ENCODE data around the gene CDK11B. TPM values are rescaled to one million over a fixed set of nuclear protein-coding genes. Genes with fewer than 3 reads are reported as not detected.

CDK11B gene
- total RNA-seq, 1 donor from 2014 or later: 24.3 TPM

GRCh38 chr1:1591452-1591851, 67.4 kb downstream of the CDK11B start:
- no peak overlapping the region for H3K27ac ChIP-seq (replicated peaks)
- no peaks in the 10 kb centered on the region for H3K36me3 ChIP-seq
- no peak for TF ChIP-seq CTCF (IDR thresholded peaks at IDR 0.05; ENCODE audit: borderline replicate concordance)
- no peak for DNase-seq
- peaks cover 40% of the 10 kb centered on the region for H3K27me3 ChIP-seq (ENCODE audit: low read depth)
- H3K4me1 ChIP-seq: no peaks in the 10 kb centered on the region
- H3K4me3 ChIP-seq: no peak overlapping the region
- intact Hi-C loops (cut with micrococcal nuclease): no loop called here
- no peaks in the 10 kb centered on the region for H3K9me3 ChIP-seq (replicated peaks)

Other genes with a start within 250 kb of the CDK11B start
- 1.7 TPM for gene ANKRD65, start 237.7 kb downstream of the CDK11B start, total RNA-seq
- 13.7 TPM for gene VWA1, start 223.3 kb downstream of the CDK11B start, total RNA-seq
- 2.8 TPM for gene ATAD3C, start 209.3 kb downstream of the CDK11B start, total RNA-seq
- gene ATAD3B, start 187.2 kb downstream of the CDK11B start, total RNA-seq: 8.3 TPM
- gene ATAD3A, start 146.8 kb downstream of the CDK11B start, total RNA-seq: 19.4 TPM
- 7.2 TPM for gene TMEM240, start 118.4 kb downstream of the CDK11B start, total RNA-seq
- 104 TPM for gene SSU72, start 84.1 kb downstream of the CDK11B start, total RNA-seq
- gene FNDC10, start 58.9 kb downstream of the CDK11B start, total RNA-seq: 3.6 TPM
- gene MIB2, start 43.5 kb downstream of the CDK11B start, total RNA-seq: 129 TPM
- gene MMP23B, start 26.8 kb downstream of the CDK11B start, total RNA-seq: 93.8 TPM
- gene SLC35E2B, start 33.8 kb upstream of the CDK11B start, total RNA-seq: 20.2 TPM
- gene CDK11A, start 65.4 kb upstream of the CDK11B start, total RNA-seq: 21.7 TPM
- gene NADK, start 119.5 kb upstream of the CDK11B start, total RNA-seq: 25.3 TPM
- gene GNB1, start 232.1 kb upstream of the CDK11B start, total RNA-seq: 158 TPM

Data from left ventricle myocardium inferior (tissue), 1 donor.